Activated T-cell treated with anti-CD3 and anti-CD28 coated beads, Interleukin-2, amount 50 U/mL, for 72 hours (primary cell): ENCODE results near the gene DAB2. TPM values are rescaled to one million over a fixed set of nuclear protein-coding genes. Genes with fewer than 3 reads are reported as not detected.
"Not testable (repeated sequence)": the region's sequence is repeated elsewhere in the genome, so short reads cannot be mapped to it uniquely, and the experiment has no call there.

Experiments used
- ATAC-seq, 2 donors: fragments of 150-1000 bp; cut with Tn5 transposase; replicated peaks in 1 of 2; 2 replicates each; pipeline ENCODE4 v1.10.0; 2021; ENCODE audit warnings: moderate library complexity in 2 of 2, mild to moderate bottlenecking in 1 of 2
- DNase-seq, 2 donors: peaks; one replicate each; pipeline ENCODE4 v3.0.0; 2021 to 2022; ENCODE audit warnings: mixed read lengths in 1 of 2
- H3K27ac Mint-ChIP-seq: one replicate; pipeline ENCODE4 v1.8.0; 2022; ENCODE audit warnings: mild to moderate bottlenecking, moderate library complexity, mixed read lengths
- H3K27me3 Mint-ChIP-seq: one replicate; pipeline ENCODE4 v1.8.0; 2022; ENCODE audit warnings: low read depth, mixed read lengths
- H3K36me3 Mint-ChIP-seq, 2 donors: one replicate each; pipeline ENCODE4 v1.8.0; 2022; ENCODE audit warnings: mixed read lengths in 2 of 2, mild to moderate bottlenecking in 1 of 2; ENCODE audit not compliant: insufficient read depth in 2 of 2
- H3K4me1 Mint-ChIP-seq: one replicate; pipeline ENCODE4 v1.8.0; 2022; ENCODE audit warnings: low read depth, mixed read lengths
- H3K4me3 Mint-ChIP-seq, 2 donors: one replicate each; pipeline ENCODE4 v1.8.0; 2022; ENCODE audit warnings: mild to moderate bottlenecking in 2 of 2, mixed read lengths in 2 of 2, moderate library complexity in 2 of 2
- H3K9me3 Mint-ChIP-seq, 2 donors: one replicate each; pipeline ENCODE4 v1.8.0; 2022; ENCODE audit warnings: mixed read lengths in 2 of 2
- total RNA-seq, 2 donors: library from RNA; stranded (reverse); gene quantifications; one replicate each; pipeline ENCODE4 v1.2.3, GENCODE V29; 2022

Gene DAB2
- total RNA-seq, 2 donors from 2014 or later = not detected

DNA sequence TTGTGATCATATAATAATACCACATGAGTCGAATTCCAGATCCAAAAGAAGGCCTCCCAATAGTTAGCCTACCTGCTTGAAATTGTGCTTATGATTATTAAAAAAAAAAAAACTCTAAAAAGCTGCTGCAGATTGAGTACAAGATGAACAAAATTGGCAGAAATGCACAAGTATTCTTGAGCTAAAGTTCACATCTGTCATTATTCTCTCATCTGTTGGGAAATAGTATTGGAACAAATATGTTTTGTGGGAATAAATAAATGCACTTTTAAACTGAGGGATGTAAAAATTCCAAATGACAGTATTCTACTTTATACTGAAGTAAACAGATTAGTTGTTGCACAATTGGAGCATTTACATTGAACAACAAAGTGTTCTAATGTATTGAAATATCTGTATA lies 15.7 kb downstream of the DAB2 start:
- no peak for ATAC-seq
- Mint-ChIP-seq H3K4me1 (no peaks in the 10 kb centered on the region), H3K4me3 (no peak overlapping the region), H3K36me3 (no peaks in the 10 kb centered on the region), H3K27me3 (peaks cover 17% of the 10 kb centered on the region), H3K9me3 (no peaks in the 10 kb centered on the region), H3K27ac (no peak overlapping the region)
- DNase-seq = no peak

DNA sequence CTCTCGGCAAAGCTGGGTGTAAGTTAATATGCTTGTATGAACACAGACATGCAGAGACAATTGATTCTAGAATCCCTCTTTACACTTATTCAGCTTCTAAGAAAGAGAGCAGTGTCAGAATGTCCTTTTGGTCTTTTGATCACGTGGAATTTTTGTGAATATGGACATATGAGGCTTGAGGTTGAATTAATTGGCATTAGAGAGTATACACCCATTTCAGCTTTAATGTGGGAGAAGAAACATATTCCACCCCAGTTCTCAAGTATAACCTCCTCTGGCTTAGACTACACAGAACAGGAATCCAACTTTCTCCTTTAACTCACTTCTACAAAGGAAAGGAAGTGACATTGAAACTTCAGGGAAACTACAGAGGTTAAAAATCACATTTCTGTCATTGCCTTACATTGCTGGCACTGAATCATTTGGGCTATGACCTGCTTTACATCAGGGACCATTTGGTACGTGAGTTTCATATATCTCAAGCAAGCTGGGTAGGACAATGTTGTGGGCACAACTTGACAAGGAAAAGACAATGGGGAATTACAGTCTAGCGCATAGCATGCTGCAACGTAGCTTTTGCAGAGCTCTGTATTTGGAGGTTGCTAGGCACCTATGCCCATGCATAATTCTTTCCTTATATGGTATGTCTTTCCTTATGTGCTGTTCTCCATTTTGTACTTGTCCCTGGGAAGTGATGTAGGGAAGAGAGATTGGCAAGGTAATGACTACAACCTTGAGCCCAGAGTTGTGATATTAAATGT lies 19.5 kb downstream of the DAB2 start:
- no peak for DNase-seq
- no peaks in the 10 kb centered on the region for H3K36me3 Mint-ChIP-seq
- no peak overlapping the region for H3K4me3 Mint-ChIP-seq
- ATAC-seq = no peak
- no peaks in the 10 kb centered on the region for H3K9me3 Mint-ChIP-seq
- H3K27me3 Mint-ChIP-seq = peaks cover 8% of the 10 kb centered on the region
- no peaks in the 10 kb centered on the region for H3K4me1 Mint-ChIP-seq
- no peak overlapping the region for H3K27ac Mint-ChIP-seq

DNA sequence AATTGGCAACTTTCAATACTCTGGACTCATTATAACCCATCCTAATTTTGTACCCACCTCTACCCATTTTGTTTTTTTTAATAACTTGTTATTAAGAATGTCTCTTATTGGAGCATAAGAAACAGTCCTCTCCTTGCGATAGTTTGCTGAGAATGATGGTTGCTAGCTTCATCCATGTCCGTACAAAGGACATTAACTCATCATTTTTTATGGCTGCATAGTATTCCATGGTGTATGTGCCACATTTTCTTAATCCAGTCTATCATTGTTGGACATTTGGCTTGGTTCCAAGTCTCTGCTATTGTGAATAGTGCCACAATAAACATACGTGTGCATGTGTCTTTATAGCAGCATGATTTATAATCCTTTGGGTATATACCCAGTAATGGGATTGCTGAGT lies 21.0 kb downstream of the DAB2 start:
- not testable (repeated sequence) for H3K4me3 Mint-ChIP-seq, DNase-seq, ATAC-seq, H3K4me1 Mint-ChIP-seq, H3K27ac Mint-ChIP-seq, H3K36me3 Mint-ChIP-seq, H3K9me3 Mint-ChIP-seq, H3K27me3 Mint-ChIP-seq

DNA sequence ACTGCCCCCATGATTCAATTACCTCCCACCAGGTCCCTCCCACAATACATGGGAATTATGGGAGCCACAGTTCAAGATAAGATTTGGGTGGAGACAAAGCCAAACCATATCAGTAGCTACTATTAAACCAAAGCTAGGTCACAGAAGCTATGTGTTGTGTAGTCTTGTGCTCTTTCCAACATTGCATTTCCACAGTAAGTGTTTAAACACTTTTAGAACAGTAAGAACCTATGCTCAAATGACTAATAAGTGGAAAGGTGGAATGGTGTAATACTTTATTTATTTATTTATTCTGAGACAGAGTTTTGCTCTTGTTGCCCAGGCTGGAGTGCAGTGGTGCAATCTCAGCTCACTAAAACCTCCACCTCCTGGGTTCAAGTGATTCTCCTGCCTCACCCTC lies 22.6 kb downstream of the DAB2 start:
- H3K9me3 Mint-ChIP-seq, H3K4me1 Mint-ChIP-seq, H3K4me3 Mint-ChIP-seq, ATAC-seq, H3K27me3 Mint-ChIP-seq, H3K36me3 Mint-ChIP-seq, DNase-seq, H3K27ac Mint-ChIP-seq: not testable (repeated sequence)

DNA sequence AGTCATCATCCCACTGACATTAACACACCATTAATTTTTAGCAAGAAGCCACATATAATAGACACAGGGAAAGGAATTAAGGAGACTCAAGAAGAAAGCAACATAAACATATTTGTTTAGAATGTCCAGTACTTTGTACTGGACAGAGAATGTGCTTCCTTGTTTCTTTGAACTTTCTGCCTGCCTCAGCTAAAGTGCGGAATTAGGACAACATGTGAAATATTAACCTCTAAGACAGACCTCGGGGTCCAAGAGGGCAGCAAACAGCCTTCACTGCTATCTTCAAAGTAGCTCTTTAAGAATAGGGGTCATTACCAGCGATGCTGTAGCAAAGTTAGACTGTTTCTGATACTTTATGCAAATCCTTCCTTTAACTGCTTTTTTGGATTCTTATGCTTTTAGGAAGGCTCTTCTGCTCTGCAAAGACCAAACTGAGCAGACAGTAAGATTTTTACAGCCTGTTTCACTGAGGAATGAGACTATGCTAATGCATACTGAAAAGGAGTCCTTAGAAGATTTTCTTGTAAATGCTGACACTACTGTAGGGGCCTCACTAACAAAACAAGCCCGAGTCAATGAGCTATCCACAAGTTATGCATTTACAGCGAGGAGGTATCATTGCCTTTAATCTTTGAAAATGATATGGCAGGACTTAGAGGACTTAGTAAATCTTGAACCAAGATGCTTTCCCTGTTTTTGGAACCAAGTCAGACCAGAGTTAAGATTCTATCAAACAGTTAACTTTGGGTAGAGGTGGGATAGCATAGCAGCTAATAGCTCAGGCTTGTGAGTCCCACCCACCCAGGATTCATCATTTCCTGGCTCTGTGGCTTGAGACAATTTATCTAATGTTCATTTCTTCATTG lies 23.8 kb downstream of the DAB2 start:
- no peaks in the 10 kb centered on the region for H3K27me3 Mint-ChIP-seq
- H3K4me1 Mint-ChIP-seq = no peaks in the 10 kb centered on the region
- no peaks in the 10 kb centered on the region for H3K9me3 Mint-ChIP-seq
- DNase-seq (no peak), ATAC-seq (no peak)
- no peaks in the 10 kb centered on the region for H3K36me3 Mint-ChIP-seq
- no peak overlapping the region for H3K4me3 Mint-ChIP-seq
- no peak overlapping the region for H3K27ac Mint-ChIP-seq

DNA sequence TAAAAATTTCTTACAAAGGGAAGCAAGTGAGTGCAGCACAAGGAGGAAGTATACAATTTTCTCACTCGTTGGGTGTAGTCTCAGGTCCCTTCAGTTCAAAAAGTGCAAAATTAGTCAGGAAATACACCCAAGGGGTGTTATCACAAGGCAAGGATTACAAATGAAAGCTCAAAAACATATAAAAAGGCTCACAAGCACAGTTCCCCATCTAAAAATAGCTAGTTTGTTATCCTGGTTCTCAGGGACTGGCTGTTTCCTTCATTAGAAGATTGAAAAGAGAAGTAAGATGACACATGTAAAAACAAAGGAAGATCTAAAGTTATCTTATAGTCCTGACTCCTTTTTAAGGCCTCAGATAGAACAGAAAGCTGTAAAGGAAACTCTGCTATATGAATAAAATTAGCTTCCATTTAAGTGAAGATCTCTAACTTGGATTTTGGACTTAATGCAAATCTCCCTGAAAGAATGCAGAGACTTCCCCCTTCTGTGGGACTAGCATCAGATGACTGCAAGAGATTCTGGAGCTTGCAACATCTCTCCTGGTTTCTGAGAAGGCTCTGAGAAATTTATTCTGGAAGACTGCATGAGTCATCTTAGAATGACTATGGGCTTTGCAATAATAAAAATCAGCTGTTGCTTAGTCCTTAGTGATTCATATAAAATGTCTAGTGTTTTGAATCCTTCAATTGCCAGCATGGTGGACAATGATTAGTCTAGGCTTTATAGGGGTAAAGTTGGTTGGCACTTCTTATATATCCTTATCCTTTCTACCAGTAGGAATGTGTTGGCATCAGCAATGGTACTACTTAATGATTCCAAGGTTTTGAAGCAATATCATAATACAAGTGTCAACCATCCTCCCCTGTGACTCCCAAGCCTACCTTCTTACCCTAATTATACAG lies 25.4 kb downstream of the DAB2 start:
- H3K4me1 Mint-ChIP-seq = no peaks in the 10 kb centered on the region
- no peak overlapping the region for H3K4me3 Mint-ChIP-seq
- H3K9me3 Mint-ChIP-seq = no peaks in the 10 kb centered on the region
- no peaks in the 10 kb centered on the region for H3K27me3 Mint-ChIP-seq
- DNase-seq (no peak), ATAC-seq (no peak)
- H3K36me3 Mint-ChIP-seq = no peaks in the 10 kb centered on the region
- no peak overlapping the region for H3K27ac Mint-ChIP-seq

DNA sequence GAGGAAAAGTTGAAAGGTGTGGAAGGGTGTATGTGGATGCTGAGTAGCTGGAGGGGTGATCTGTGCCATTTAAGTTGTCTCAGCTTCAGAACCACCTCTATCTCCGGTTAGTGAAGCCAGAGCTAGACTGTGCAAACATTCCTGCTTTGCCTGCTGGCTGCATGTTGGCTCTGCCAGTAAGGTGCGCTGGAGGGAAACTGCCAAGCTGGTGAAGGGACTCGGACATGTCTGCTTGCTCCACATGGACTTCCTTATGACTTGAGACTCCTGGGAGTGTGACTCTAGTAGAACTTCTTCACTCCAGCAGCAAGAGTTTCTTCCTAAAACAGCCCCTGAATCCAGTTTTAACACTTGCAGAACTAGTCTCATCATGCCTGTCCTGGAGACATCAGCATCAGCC lies 27.9 kb downstream of the DAB2 start:
- Mint-ChIP-seq H3K4me1 (no peaks in the 10 kb centered on the region), H3K27ac (no peak overlapping the region), H3K27me3 (no peaks in the 10 kb centered on the region), H3K4me3 (no peak overlapping the region), H3K9me3 (no peaks in the 10 kb centered on the region), H3K36me3 (no peaks in the 10 kb centered on the region)
- ATAC-seq = no peak
- no peak for DNase-seq

DNA sequence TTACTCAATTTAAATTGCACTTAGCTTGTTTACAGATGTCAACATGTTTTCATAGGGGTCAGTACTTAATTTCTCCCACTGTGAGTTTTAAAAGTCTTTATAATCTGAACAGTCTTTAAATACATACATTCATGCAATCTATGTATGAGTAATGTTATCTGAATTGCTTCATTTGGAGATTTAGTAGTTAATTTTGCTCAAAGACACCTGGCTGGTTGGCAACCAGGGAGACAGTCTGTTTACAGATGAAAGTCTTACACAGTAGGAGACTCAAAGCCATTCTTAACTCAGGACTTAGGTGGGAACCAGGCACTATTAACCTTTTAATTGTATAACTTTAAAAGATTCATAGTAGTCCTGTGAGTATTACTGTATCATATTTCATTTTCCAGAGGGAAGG lies 29.3 kb downstream of the DAB2 start:
- DNase-seq (no peak), ATAC-seq (no peak)
- no peaks in the 10 kb centered on the region for H3K36me3 Mint-ChIP-seq
- H3K9me3 Mint-ChIP-seq = no peaks in the 10 kb centered on the region
- H3K27me3 Mint-ChIP-seq = no peaks in the 10 kb centered on the region
- no peak overlapping the region for H3K27ac Mint-ChIP-seq
- no peaks in the 10 kb centered on the region for H3K4me1 Mint-ChIP-seq
- no peak overlapping the region for H3K4me3 Mint-ChIP-seq

DNA sequence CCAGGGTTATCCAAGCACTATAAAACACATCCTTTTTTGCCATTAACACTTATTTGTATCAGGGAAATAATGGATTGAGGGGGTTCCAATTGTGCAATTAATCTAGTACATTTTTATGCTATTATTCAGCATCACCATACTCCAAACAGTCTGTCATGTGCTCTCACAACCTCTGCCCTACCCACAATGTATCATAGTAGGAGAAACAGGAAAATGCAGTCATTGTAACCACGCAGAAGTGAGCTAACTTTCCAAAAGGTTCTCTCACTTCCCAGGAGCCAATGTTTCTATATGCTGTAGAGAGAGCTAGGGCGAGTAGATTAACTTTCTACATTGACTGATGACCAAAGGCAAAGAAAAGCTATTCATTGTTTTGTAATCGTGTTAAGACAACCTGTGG lies 29.8 kb downstream of the DAB2 start:
- no peak overlapping the region for H3K27ac Mint-ChIP-seq
- no peak overlapping the region for H3K4me3 Mint-ChIP-seq
- H3K4me1 Mint-ChIP-seq = no peaks in the 10 kb centered on the region
- H3K36me3 Mint-ChIP-seq = no peaks in the 10 kb centered on the region
- H3K27me3 Mint-ChIP-seq = no peaks in the 10 kb centered on the region
- no peak for DNase-seq
- no peaks in the 10 kb centered on the region for H3K9me3 Mint-ChIP-seq
- no peak for ATAC-seq

DNA sequence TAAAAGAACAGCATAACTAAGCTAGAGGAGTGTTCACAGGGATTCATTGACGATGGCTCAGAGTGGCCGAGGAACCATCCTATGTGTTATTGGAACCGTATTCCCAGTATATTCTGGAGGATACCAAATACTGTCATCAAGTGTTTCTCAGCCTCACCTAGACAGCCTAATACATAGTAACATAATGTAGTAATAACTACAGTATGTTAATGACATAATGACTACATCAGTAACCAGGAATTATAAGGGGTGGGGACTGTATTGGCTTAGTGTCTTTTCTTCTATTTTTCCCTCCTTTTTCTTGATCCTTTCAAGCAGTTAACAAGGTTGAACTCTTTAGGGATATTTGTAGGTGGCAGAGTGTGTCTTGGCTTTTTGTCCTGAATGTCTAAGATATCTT lies 33.8 kb downstream of the DAB2 start:
- no peak overlapping the region for H3K4me3 Mint-ChIP-seq
- ATAC-seq = no peak
- no peaks in the 10 kb centered on the region for H3K27me3 Mint-ChIP-seq
- no peaks in the 10 kb centered on the region for H3K36me3 Mint-ChIP-seq
- DNase-seq = no peak
- H3K27ac Mint-ChIP-seq = no peak overlapping the region
- H3K4me1 Mint-ChIP-seq = no peaks in the 10 kb centered on the region
- H3K9me3 Mint-ChIP-seq = no peaks in the 10 kb centered on the region

DNA sequence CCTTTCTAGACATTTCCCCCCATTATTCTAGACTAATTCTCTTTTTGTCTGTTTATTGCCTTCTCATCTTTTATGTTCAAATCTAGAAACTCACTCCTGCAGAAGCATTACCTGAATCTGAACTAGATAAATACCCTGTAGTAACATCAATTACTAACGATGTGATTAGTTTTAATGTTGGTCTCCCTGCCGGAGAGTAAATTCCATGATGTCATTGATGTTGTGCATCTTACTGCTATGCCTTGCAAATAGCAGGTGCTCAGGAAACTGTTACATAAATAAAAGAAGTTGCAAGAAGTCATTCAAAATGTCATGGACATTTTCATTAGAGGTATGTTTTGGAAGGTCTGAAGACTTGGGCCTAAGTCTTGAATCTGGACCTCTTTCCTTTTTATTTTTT lies 37.5 kb downstream of the DAB2 start:
- no peak overlapping the region for H3K27ac Mint-ChIP-seq
- peaks cover 7% of the 10 kb centered on the region for H3K27me3 Mint-ChIP-seq
- H3K4me1 Mint-ChIP-seq = no peaks in the 10 kb centered on the region
- H3K4me3 Mint-ChIP-seq = no peak overlapping the region
- ATAC-seq (no peak), DNase-seq (no peak)
- H3K9me3 Mint-ChIP-seq = no peaks in the 10 kb centered on the region
- H3K36me3 Mint-ChIP-seq = no peaks in the 10 kb centered on the region

DNA sequence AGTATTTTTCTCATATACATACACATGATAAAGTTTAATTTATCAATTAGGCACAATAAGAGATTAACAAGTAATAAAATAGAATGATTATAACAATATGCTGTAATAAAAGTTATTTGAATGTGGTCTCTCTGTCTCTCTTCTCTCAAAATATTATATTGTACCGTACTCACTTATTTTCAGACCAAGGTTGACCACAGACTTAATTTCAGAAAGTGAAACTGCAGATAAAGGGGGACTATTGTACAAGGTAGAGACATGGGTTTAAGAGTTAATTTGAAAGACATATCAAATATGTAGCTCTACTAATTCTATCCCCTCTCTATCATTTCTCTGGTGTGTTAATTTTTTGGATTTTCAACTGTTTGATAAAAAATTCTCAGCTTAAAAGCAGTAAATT lies 40.5 kb downstream of the DAB2 start:
- Mint-ChIP-seq H3K4me1 (no peaks in the 10 kb centered on the region), H3K27ac (no peak overlapping the region), H3K36me3 (no peaks in the 10 kb centered on the region), H3K27me3 (peaks cover 10% of the 10 kb centered on the region), H3K4me3 (no peak overlapping the region), H3K9me3 (no peaks in the 10 kb centered on the region)
- DNase-seq (no peak), ATAC-seq (no peak)

DNA sequence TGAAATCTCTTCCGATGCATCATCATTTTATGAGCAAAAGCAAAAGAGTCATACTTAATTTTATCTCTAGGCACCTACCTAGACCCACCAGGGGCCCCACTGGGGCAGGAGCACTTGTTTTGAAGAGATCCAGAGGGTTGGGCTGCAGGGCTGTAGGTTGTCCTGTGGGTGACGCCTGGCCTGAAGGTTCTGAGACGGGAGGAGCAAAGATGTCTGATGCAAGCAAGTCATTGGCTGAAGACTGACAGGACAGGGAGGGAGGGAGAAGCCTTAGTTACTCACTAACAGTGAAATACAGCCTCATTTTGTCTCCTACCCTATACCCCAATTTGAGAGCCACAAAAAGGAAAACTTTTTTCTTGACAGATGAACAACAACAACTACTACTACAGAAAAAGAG lies 43.4 kb downstream of the DAB2 start:
- Mint-ChIP-seq H3K4me3 (no peak overlapping the region), H3K9me3 (no peaks in the 10 kb centered on the region), H3K4me1 (no peaks in the 10 kb centered on the region), H3K36me3 (no peaks in the 10 kb centered on the region), H3K27me3 (peaks cover 17% of the 10 kb centered on the region), H3K27ac (no peak overlapping the region)
- ATAC-seq = no peak
- no peak for DNase-seq
